Tibial nerve (tissue), 4 donors: ENCODE measurements around the gene VN1R5.

Experiments used
- EP300 ChIP-seq, 2 donors: sonication (generic); formaldehyde crosslinking; IDR thresholded peaks; one replicate each; pipeline ENCODE4 v1.6.1; 2017; ENCODE audit warnings: antibody characterized with exemption in 2 of 2, mild to moderate bottlenecking in 1 of 2
- TF ChIP-seq, protein P1 (sequence below), 5 experiments: fragments of 200-600 bp in 3 of 5; fragments of 450-650 bp in 2 of 5; sonication (generic) in 3 of 5; IDR thresholded peaks; one replicate each; pipeline ENCODE4 v1.5.1; 2016 to 2019; ENCODE audit warnings: antibody characterized with exemption in 5 of 5, mild to moderate bottlenecking in 3 of 5, moderate library complexity in 2 of 5

DNA sequence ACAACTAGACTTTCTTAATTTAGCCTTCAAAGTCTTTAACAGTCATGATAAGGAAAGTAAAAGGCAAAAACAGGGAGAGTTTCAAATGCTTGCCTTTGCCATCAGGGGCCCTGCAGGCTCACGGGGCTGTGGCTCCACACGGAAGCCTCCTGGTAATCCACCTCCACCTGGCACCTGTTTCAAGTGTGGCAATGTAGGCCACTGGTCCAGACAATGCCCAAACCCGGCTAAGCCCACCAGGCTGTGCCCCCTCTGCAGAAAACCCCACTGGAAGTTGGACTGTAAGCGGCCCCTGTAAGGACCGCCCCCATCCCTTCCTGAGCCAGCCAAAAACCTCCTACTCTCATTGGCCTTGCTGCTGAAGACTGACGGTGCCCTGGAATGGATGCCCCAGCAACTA is 32.5 kb downstream of the VN1R5 start:
- TF ChIP-seq, protein P1, sequence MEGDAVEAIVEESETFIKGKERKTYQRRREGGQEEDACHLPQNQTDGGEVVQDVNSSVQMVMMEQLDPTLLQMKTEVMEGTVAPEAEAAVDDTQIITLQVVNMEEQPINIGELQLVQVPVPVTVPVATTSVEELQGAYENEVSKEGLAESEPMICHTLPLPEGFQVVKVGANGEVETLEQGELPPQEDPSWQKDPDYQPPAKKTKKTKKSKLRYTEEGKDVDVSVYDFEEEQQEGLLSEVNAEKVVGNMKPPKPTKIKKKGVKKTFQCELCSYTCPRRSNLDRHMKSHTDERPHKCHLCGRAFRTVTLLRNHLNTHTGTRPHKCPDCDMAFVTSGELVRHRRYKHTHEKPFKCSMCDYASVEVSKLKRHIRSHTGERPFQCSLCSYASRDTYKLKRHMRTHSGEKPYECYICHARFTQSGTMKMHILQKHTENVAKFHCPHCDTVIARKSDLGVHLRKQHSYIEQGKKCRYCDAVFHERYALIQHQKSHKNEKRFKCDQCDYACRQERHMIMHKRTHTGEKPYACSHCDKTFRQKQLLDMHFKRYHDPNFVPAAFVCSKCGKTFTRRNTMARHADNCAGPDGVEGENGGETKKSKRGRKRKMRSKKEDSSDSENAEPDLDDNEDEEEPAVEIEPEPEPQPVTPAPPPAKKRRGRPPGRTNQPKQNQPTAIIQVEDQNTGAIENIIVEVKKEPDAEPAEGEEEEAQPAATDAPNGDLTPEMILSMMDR (IDR thresholded peaks at IDR 0.05), result no peak
- no peak for TF ChIP-seq EP300 (IDR thresholded peaks at IDR 0.05)
